ENCODE results near the gene VPS37B.
A peak's percentile ranks its signal among the peaks of the same experiment; 100 is the strongest.

The VPS37B gene

GRCh38 chr12:122823429-122823828 is 72.5 kb downstream of the VPS37B start:
- Histone ChIP-seq H3K4me2 (ENCODE audit: low read length) (no peak overlapping the region), H3K79me2 (ENCODE audit: insufficient read depth, low read length) (no peaks in the 10 kb centered on the region), H3K36me3 (ENCODE audit: insufficient read depth, low read length) (no peaks in the 10 kb centered on the region), H3K4me3 (ENCODE audit: low read depth, low read length, poor library complexity, severe bottlenecking) (no peak overlapping the region), H3K4me1 (ENCODE audit: insufficient read depth, low read length, severe bottlenecking) (peaks cover 35% of the 10 kb centered on the region), H3F3A (ENCODE audit: insufficient read depth, low read length) (no peaks in the 10 kb centered on the region), H3K9me2 (ENCODE audit: low read depth, low read length) (no peaks in the 10 kb centered on the region), H3K27ac (ENCODE audit: low read depth, low read length, poor library complexity, severe bottlenecking) (no peak overlapping the region), H4K20me1 (ENCODE audit: insufficient read depth, low read length) (no peaks in the 10 kb centered on the region), H3K27me3 (ENCODE audit: insufficient read depth, low read length) (no peaks in the 10 kb centered on the region), H3K9me3 (ENCODE audit: low read length) (no peaks in the 10 kb centered on the region), H3K9ac (ENCODE audit: low read length) (no peak overlapping the region), H2AFZ (ENCODE audit: low read length) (no peak overlapping the region)
- TF ChIP-seq EZH2 (IDR thresholded peaks at IDR 0.05; ENCODE audit: borderline replicate concordance, low read length) = no peak
- TF ChIP-seq CTCF (IDR thresholded peaks at IDR 0.05; ENCODE audit: low read length) = no peak

- Histone ChIP-seq H3K9ac (ENCODE audit: low read length) (peak overlapping the region; percentile 34; the same call in 1 of the 2 replicates), H3K9me3 (ENCODE audit: low read length) (no peaks in the 10 kb centered on the region), H3K79me2 (ENCODE audit: insufficient read depth, low read length) (no peaks in the 10 kb centered on the region), H3K4me3 (ENCODE audit: low read depth, low read length, poor library complexity, severe bottlenecking) (peak overlapping the region; percentile 33), H3K36me3 (ENCODE audit: insufficient read depth, low read length) (no peaks in the 10 kb centered on the region), H3K9me2 (ENCODE audit: low read depth, low read length) (no peaks in the 10 kb centered on the region), H4K20me1 (ENCODE audit: insufficient read depth, low read length) (no peaks in the 10 kb centered on the region), H3K4me1 (ENCODE audit: insufficient read depth, low read length, severe bottlenecking) (peaks cover 27% of the 10 kb centered on the region), H2AFZ (ENCODE audit: low read length) (no peak overlapping the region), H3K27ac (ENCODE audit: low read depth, low read length, poor library complexity, severe bottlenecking) (peak overlapping the region; percentile 42), H3K4me2 (ENCODE audit: low read length) (peak overlapping the region; percentile 65), H3F3A (ENCODE audit: insufficient read depth, low read length) (no peaks in the 10 kb centered on the region), H3K27me3 (ENCODE audit: insufficient read depth, low read length) (no peaks in the 10 kb centered on the region)
- TF ChIP-seq EZH2 (IDR thresholded peaks at IDR 0.05; ENCODE audit: borderline replicate concordance, low read length) = no peak
- no peak for TF ChIP-seq CTCF (IDR thresholded peaks at IDR 0.05; ENCODE audit: low read length)
Measured at GRCh38 chr12:122820838-122821271, 75.1 kb downstream of the VPS37B start.

GRCh38 chr12:122820138-122820537 is 75.8 kb downstream of the VPS37B start:
- no peak overlapping the region for H2AFZ ChIP-seq (ENCODE audit: low read length)
- H3K79me2 ChIP-seq (ENCODE audit: insufficient read depth, low read length) = no peaks in the 10 kb centered on the region
- H3K36me3 ChIP-seq (ENCODE audit: insufficient read depth, low read length) = no peaks in the 10 kb centered on the region
- no peaks in the 10 kb centered on the region for H3K9me3 ChIP-seq (ENCODE audit: low read length)
- peaks cover 23% of the 10 kb centered on the region for H3K4me1 ChIP-seq (ENCODE audit: insufficient read depth, low read length, severe bottlenecking)
- H4K20me1 ChIP-seq (ENCODE audit: insufficient read depth, low read length) = no peaks in the 10 kb centered on the region
- H3K27ac ChIP-seq (ENCODE audit: low read depth, low read length, poor library complexity, severe bottlenecking) = peak overlapping the region; percentile 13
- no peaks in the 10 kb centered on the region for H3F3A ChIP-seq (ENCODE audit: insufficient read depth, low read length)
- H3K27me3 ChIP-seq (ENCODE audit: insufficient read depth, low read length) = no peaks in the 10 kb centered on the region
- 0 out of 2 replicates have a peak overlapping the region, but pooled peaks have one; percentile 65 for H3K4me2 ChIP-seq (ENCODE audit: low read length)
- H3K4me3 ChIP-seq (ENCODE audit: low read depth, low read length, poor library complexity, severe bottlenecking) = no peak overlapping the region
- no peak for TF ChIP-seq EZH2 (IDR thresholded peaks at IDR 0.05; ENCODE audit: borderline replicate concordance, low read length)
- H3K9me2 ChIP-seq (ENCODE audit: low read depth, low read length) = no peaks in the 10 kb centered on the region
- H3K9ac ChIP-seq (ENCODE audit: low read length) = no peak overlapping the region

DNA sequence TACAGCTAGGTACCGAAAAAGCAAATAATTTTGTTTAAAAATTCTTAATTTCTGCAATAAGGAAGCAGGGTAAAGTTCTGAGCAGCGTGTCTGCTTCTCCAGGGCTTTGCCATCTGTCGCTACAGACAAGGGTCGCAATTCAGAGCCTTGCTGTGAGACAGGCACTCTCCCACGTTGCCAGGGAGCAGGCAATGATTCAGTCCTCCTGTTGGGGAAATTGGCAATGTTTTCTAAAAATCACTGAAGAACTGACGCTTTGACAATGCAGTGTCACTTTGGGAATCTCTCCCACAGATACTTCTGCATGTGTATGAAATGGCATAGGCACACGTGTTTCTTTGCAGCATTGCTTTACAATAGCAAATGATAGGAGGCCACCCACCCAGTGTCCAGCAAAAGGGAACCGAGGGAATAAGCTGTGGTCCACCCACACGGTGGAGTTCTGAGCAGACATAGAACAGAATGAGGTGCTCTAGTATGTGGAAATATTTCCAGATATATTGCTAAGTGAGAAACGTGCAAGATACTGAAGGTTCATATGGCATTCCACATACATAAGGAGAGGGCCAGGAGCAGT is 76.6 kb downstream of the VPS37B start:
- no peaks in the 10 kb centered on the region for H3K79me2 ChIP-seq (ENCODE audit: insufficient read depth, low read length)
- no peak overlapping the region for H3K4me3 ChIP-seq (ENCODE audit: low read depth, low read length, poor library complexity, severe bottlenecking)
- no peaks in the 10 kb centered on the region for H3K9me2 ChIP-seq (ENCODE audit: low read depth, low read length)
- no peaks in the 10 kb centered on the region for H4K20me1 ChIP-seq (ENCODE audit: insufficient read depth, low read length)
- no peaks in the 10 kb centered on the region for H3F3A ChIP-seq (ENCODE audit: insufficient read depth, low read length)
- H3K4me1 ChIP-seq (ENCODE audit: insufficient read depth, low read length, severe bottlenecking) = peaks cover 23% of the 10 kb centered on the region
- H2AFZ ChIP-seq (ENCODE audit: low read length) = no peak overlapping the region
- no peak for TF ChIP-seq EZH2 (IDR thresholded peaks at IDR 0.05; ENCODE audit: borderline replicate concordance, low read length)
- no peak for TF ChIP-seq CTCF (IDR thresholded peaks at IDR 0.05; ENCODE audit: low read length)
- H3K27ac ChIP-seq (ENCODE audit: low read depth, low read length, poor library complexity, severe bottlenecking) = no peak overlapping the region
- no peak overlapping the region for H3K9ac ChIP-seq (ENCODE audit: low read length)
- no peaks in the 10 kb centered on the region for H3K9me3 ChIP-seq (ENCODE audit: low read length)
- no peaks in the 10 kb centered on the region for H3K27me3 ChIP-seq (ENCODE audit: insufficient read depth, low read length)
- H3K36me3 ChIP-seq (ENCODE audit: insufficient read depth, low read length) = no peaks in the 10 kb centered on the region
- no peak overlapping the region for H3K4me2 ChIP-seq (ENCODE audit: low read length)
